Measurements from ENCODE around the gene LRCH3.
"Not testable (repeated sequence)": the region's sequence is repeated elsewhere in the genome, so short reads cannot be mapped to it uniquely, and the experiment has no call there.

- not testable (repeated sequence) for TF ChIP-seq CTCF (IDR thresholded peaks at IDR 0.05; ENCODE audit: low read length); EZH2phosphoT487 (IDR thresholded peaks at IDR 0.05; ENCODE audit: low read length); EZH2 (optimal IDR thresholded peaks at IDR 0.05; ENCODE audit: low read depth, low read length)
Measured at GRCh38 chr3:197884330-197884729, 93.3 kb downstream of the LRCH3 start.
